Caco-2 (cell line): ENCODE measurements around the gene ZNF735. TPM values are rescaled to one million over a fixed set of nuclear protein-coding genes. Genes with fewer than 3 reads are reported as not detected.
"Not testable (repeated sequence)": the region's sequence is repeated elsewhere in the genome, so short reads cannot be mapped to it uniquely, and the experiment has no call there.

ENCODE experiments used
- Bru-seq: library from RNA; stranded (reverse); fragments of 400-500 nt; gene quantifications from one replicate; lab custom pipeline; 2021; lab: Mats Ljungman, UMichigan
- BruChase-seq, 2 experiments: library from RNA; stranded (reverse); fragments of 400-500 nt; gene quantifications; one replicate each; lab custom pipeline; 2021; lab: Mats Ljungman, UMichigan
- BruUV-seq: library from RNA; stranded (reverse); fragments of 400-500 nt; replicated peaks from 2 replicates; lab custom pipeline; 2021; lab: Mats Ljungman, UMichigan
- CTCF ChIA-PET: fragments of 300-600 bp; sonication (Branson Sonifier 250); formaldehyde crosslinking; loops from one replicate; lab custom pipeline; 2022; ENCODE audit warnings: antibody characterized with exemption; lab: Charles Lee
- POLR2A ChIA-PET: fragments of 300-600 bp; sonication (Branson Sonifier 250); formaldehyde crosslinking; loops from one replicate; lab custom pipeline; 2022; ENCODE audit warnings: antibody characterized with exemption; lab: Charles Lee
- DNase-seq, 2 experiments: peaks; one replicate each; pipeline versions ENCODE4 v3.0.0 to v3.0.0-alpha.2; 2020 to 2022
- H3K27me3 ChIP-seq: replicated peaks from 2 replicates; pipeline ENCODE4 v1.6.0; 2011; ENCODE audit warnings: low read length; ENCODE audit not compliant: control insufficient read depth, insufficient read depth
- H3K36me3 ChIP-seq: 2 replicates; pipeline ENCODE4 v1.5.1; 2011; ENCODE audit warnings: low read length; ENCODE audit not compliant: control insufficient read depth, insufficient read depth
- H3K4me1 ChIP-seq: fragments of 250-450 bp; sonication (Bioruptor Pico); 2 replicates; pipeline ENCODE4 v1.5.1; 2020; ENCODE audit warnings: mild to moderate bottlenecking
- H3K4me3 ChIP-seq: 2 replicates; pipeline ENCODE4 v1.5.1; 2011; ENCODE audit warnings: low read depth, mild to moderate bottlenecking, control low read depth, low read length
- H3K9me3 ChIP-seq: fragments of 250-450 bp; sonication (Bioruptor Pico); 2 replicates; pipeline ENCODE4 v1.5.1; 2020; ENCODE audit warnings: mild to moderate bottlenecking, moderate library complexity
- H3K27ac Mint-ChIP-seq: one replicate; pipeline ENCODE4 v1.8.0; 2022; ENCODE audit warnings: mixed read lengths; ENCODE audit not compliant: unreplicated experiment
- H3K27me3 Mint-ChIP-seq: one replicate; pipeline ENCODE4 v1.8.0; 2022; ENCODE audit warnings: mixed read lengths; ENCODE audit not compliant: insufficient read depth, unreplicated experiment
- H3K36me3 Mint-ChIP-seq: one replicate; pipeline ENCODE4 v1.8.0; 2022; ENCODE audit warnings: mild to moderate bottlenecking, mixed read lengths; ENCODE audit not compliant: insufficient read depth, unreplicated experiment
- H3K4me1 Mint-ChIP-seq: one replicate; pipeline ENCODE4 v1.8.0; 2022; ENCODE audit warnings: low read depth, mixed read lengths; ENCODE audit not compliant: unreplicated experiment
- H3K4me3 Mint-ChIP-seq: one replicate; pipeline ENCODE4 v1.8.0; 2022; ENCODE audit warnings: mild to moderate bottlenecking, moderate library complexity, mixed read lengths; ENCODE audit not compliant: unreplicated experiment
- H3K9me3 Mint-ChIP-seq: one replicate; pipeline ENCODE4 v1.8.0; 2022; ENCODE audit warnings: mixed read lengths; ENCODE audit not compliant: unreplicated experiment
- CTCF ChIP-seq, 2 experiments: fragments of 200-600 bp in 1 of 2; IDR thresholded peaks; 1 replicate in 1 of 2; 2 replicates in 1 of 2; pipeline versions ENCODE4 v1.5.1 to v1.8.0; 2011 to 2022; ENCODE audit warnings: antibody characterized with exemption in 1 of 2, control low read depth in 1 of 2, inconsistent platforms in 1 of 2, low read depth in 1 of 2, low read length in 1 of 2, mild to moderate bottlenecking in 1 of 2, moderate library complexity in 1 of 2; ENCODE audit not compliant: insufficient read depth in 1 of 2, severe bottlenecking in 1 of 2, unreplicated experiment in 1 of 2
- intact Hi-C: fragments of 100-400 bp; cut with micrococcal nuclease; formaldehyde crosslinking; loops from one replicate; pipeline ENCODE4 v1.10.0; 2022; ENCODE audit not compliant: unreplicated experiment
- long read RNA-seq: library from polyadenylated mRNA; stranded (forward); transcript quantifications from one replicate; pipeline ENCODE4 v2.0.0, GENCODE V29; 2022
- total RNA-seq: library from RNA; stranded (reverse); gene quantifications from 2 replicates; pipeline ENCODE4 v1.2.3, GENCODE V29; 2022

The ZNF735 gene
- total RNA-seq (not detected in 2 replicates), Bru-seq, nascent RNA (not detected), BruChase-seq, experiment 1, labeled RNA remaining after a 2-hour chase (not detected), BruChase-seq, experiment 2, labeled RNA remaining after a 6-hour chase (not detected)
- long read RNA-seq, result 0 reads

- no peaks in the 10 kb centered on the region for H3K36me3 ChIP-seq
- intact Hi-C loops, result no loop called here
- Mint-ChIP-seq H3K27ac (no peak within 1 kb of the TSS), H3K4me3 (no peak within 1 kb of the TSS), H3K36me3 (no peaks in the 10 kb centered on the region), H3K4me1 (no peaks in the 10 kb centered on the region), H3K27me3 (no peaks in the 10 kb centered on the region), H3K9me3 (peaks cover 11% of the 10 kb centered on the region)
- H3K9me3 ChIP-seq, result 0 out of 2 replicates have a peak, but pooled peaks cover 5% of the 10 kb centered on the region
- H3K4me3 ChIP-seq, result no peak within 1 kb of the TSS
- no TSS peak for BruUV-seq
- POLR2A ChIA-PET, result no interaction called here
- no peak for DNase-seq
- no peaks in the 10 kb centered on the region for H3K4me1 ChIP-seq
- no peak for TF ChIP-seq CTCF (IDR thresholded peaks at IDR 0.05; ENCODE audit: insufficient read depth in 1 of 2, low read depth in 1 of 2, low read length in 1 of 2, severe bottlenecking in 1 of 2, unreplicated experiment in 1 of 2)
- no peaks in the 10 kb centered on the region for H3K27me3 ChIP-seq
- CTCF ChIA-PET, result no interaction called here
Observed at GRCh38 chr7:64206903-64207302, at the start of gene ZNF735. Gene ZNF735 (plus strand): TSS chr7:64207203. CDS start chr7:64207203, 0 bp downstream.

- H3K27ac Mint-ChIP-seq, DNase-seq, H3K36me3 ChIP-seq, BruUV-seq, CTCF ChIA-PET, H3K36me3 Mint-ChIP-seq, H3K27me3 ChIP-seq, H3K4me1 Mint-ChIP-seq, POLR2A ChIA-PET, H3K9me3 ChIP-seq, H3K4me3 ChIP-seq, H3K4me1 ChIP-seq, intact Hi-C loops, H3K27me3 Mint-ChIP-seq, H3K4me3 Mint-ChIP-seq: not testable (repeated sequence)
- H3K9me3 Mint-ChIP-seq, result peaks cover 47% of the 10 kb centered on the region
Observed at GRCh38 chr7:64170974-64171373, 36.0 kb upstream of the ZNF735 start.

GRCh38 chr7:64174328-64174727, 32.7 kb upstream of the ZNF735 start:
- H3K36me3 Mint-ChIP-seq, result no peaks in the 10 kb centered on the region

More at GRCh38 chr7:64174328-64174727, 32.7 kb upstream of the ZNF735 start:
- intact Hi-C loops, result no loop called here
- Histone ChIP-seq H3K36me3 (no peaks in the 10 kb centered on the region), H3K4me3 (no peak overlapping the region), H3K4me1 (no peaks in the 10 kb centered on the region), H3K9me3 (no peaks in the 10 kb centered on the region), H3K27me3 (no peaks in the 10 kb centered on the region)
- CTCF ChIA-PET, result no interaction called here
- POLR2A ChIA-PET, result no interaction called here
- TF ChIP-seq CTCF (IDR thresholded peaks at IDR 0.05; ENCODE audit: insufficient read depth in 1 of 2, low read depth in 1 of 2, low read length in 1 of 2, severe bottlenecking in 1 of 2, unreplicated experiment in 1 of 2), result no peak
- Mint-ChIP-seq H3K4me3 (no peak overlapping the region), H3K27ac (no peak overlapping the region), H3K4me1 (no peaks in the 10 kb centered on the region), H3K9me3 (peaks cover 49% of the 10 kb centered on the region), H3K27me3 (no peaks in the 10 kb centered on the region)
- DNase-seq, result no peak
- no TSS peak for BruUV-seq
